Measurements from ENCODE around the gene WDR77. TPM values are rescaled to one million over a fixed set of nuclear protein-coding genes. Genes with fewer than 3 reads are reported as not detected.

Gene WDR77
- total and polyA plus RNA-seq, 2 donors (not counting 1 experiment from before 2014, with no cell fraction given) = 40.5 to 85.5 TPM

- Histone ChIP-seq H3K4me1 (ENCODE audit: control insufficient read depth in 2 of 2, insufficient read depth in 2 of 2, low read length in 2 of 2) (no peaks in the 10 kb centered on the region), H3K36me3 (replicated peaks in 1 of 2; ENCODE audit: control extremely low read depth in 1 of 2, control insufficient read depth in 1 of 2, extremely low read depth in 1 of 2, insufficient read depth in 2 of 2, low read length in 1 of 2) (peaks cover 0 to 9% of the 10 kb centered on the region in 2 experiments), H3K4me3 (ENCODE audit: control extremely low read depth in 1 of 5, extremely low read depth in 1 of 5, insufficient read depth in 1 of 5, low read depth in 2 of 5, low read length in 4 of 5) (no peak overlapping the region), H2AFZ (ENCODE audit: insufficient read depth, low read depth, low read length, poor library complexity, severe bottlenecking) (no peak overlapping the region), H3K9me3 (ENCODE audit: control extremely low read depth in 1 of 3, control insufficient read depth in 2 of 3, insufficient read depth in 1 of 3, low read length in 2 of 3) (no peaks in the 10 kb centered on the region), H3K79me2 (ENCODE audit: control insufficient read depth, insufficient read depth, low read length) (no peaks in the 10 kb centered on the region), H4K20me1 (ENCODE audit: control insufficient read depth, insufficient read depth, low read length, poor library complexity, severe bottlenecking) (no peaks in the 10 kb centered on the region), H3K27me3 (replicated peaks in 1 of 4; ENCODE audit: control extremely low read depth in 1 of 4, control insufficient read depth in 3 of 4, insufficient read depth in 4 of 4, low read length in 3 of 4) (no peaks in the 10 kb centered on the region), H3K4me2 (replicated peaks; ENCODE audit: low read depth, low read length, poor library complexity, severe bottlenecking) (no peak overlapping the region), H3K27ac (ENCODE audit: low read length in 2 of 2) (no peak overlapping the region), H3K9ac (ENCODE audit: low read length) (no peak overlapping the region)
- intact Hi-C loops (cut with micrococcal nuclease) = no loop called here
- CTCF ChIA-PET = interaction anchor here (0.7 to 1.1 kb wide), 3 partner anchors 18 to 640 kb away, joined by 3 read pairs; no protein-coding TSS in a partner anchor
- Mint-ChIP-seq H3K4me1 (no peaks in the 10 kb centered on the region), H3K27ac (no peak overlapping the region), H3K9me3 (ENCODE audit: insufficient read depth) (no peaks in the 10 kb centered on the region), H3K27me3 (peaks cover 5% of the 10 kb centered on the region), H3K4me3 (no peak overlapping the region)
- no peak for DNase-seq
- WGBS (ENCODE audit: insufficient coverage) = no CpG with 5 or more reads among the region's 3 CpGs
- POLR2A ChIA-PET = no interaction called here
- no peak for ATAC-seq (ENCODE audit: low read depth)
- TF ChIP-seq EZH2 (IDR thresholded peaks at IDR 0.05; ENCODE audit: borderline replicate concordance, insufficient read depth, low read depth, low read length, poor library complexity, severe bottlenecking) (no peak), CTCF (IDR thresholded peaks at IDR 0.05) (no peak)
These were observed 24.8 kb downstream of the WDR77 start for GRCh38 chr1:111424281-111424680.

GRCh38 chr1:111422546-111423391 is 26.3 kb downstream of the WDR77 start:
- Histone ChIP-seq H3K9ac (ENCODE audit: low read length) (no peak overlapping the region), H3K36me3 (replicated peaks in 1 of 2; ENCODE audit: control extremely low read depth in 1 of 2, control insufficient read depth in 1 of 2, extremely low read depth in 1 of 2, insufficient read depth in 2 of 2, low read length in 1 of 2) (peaks cover 0 to 9% of the 10 kb centered on the region in 2 experiments), H3K4me2 (replicated peaks; ENCODE audit: low read depth, low read length, poor library complexity, severe bottlenecking) (no peak overlapping the region), H2AFZ (ENCODE audit: insufficient read depth, low read depth, low read length, poor library complexity, severe bottlenecking) (no peak overlapping the region), H3K9me3 (ENCODE audit: control extremely low read depth in 1 of 3, control insufficient read depth in 2 of 3, insufficient read depth in 1 of 3, low read length in 2 of 3) (no peaks in the 10 kb centered on the region), H3K27me3 (replicated peaks in 1 of 4; ENCODE audit: control extremely low read depth in 1 of 4, control insufficient read depth in 3 of 4, insufficient read depth in 4 of 4, low read length in 3 of 4) (no peaks in the 10 kb centered on the region), H3K79me2 (ENCODE audit: control insufficient read depth, insufficient read depth, low read length) (no peaks in the 10 kb centered on the region), H4K20me1 (ENCODE audit: control insufficient read depth, insufficient read depth, low read length, poor library complexity, severe bottlenecking) (no peaks in the 10 kb centered on the region), H3K4me1 (ENCODE audit: control insufficient read depth in 2 of 2, insufficient read depth in 2 of 2, low read length in 2 of 2) (no peaks in the 10 kb centered on the region), H3K4me3 (ENCODE audit: control extremely low read depth in 1 of 5, extremely low read depth in 1 of 5, insufficient read depth in 1 of 5, low read depth in 2 of 5, low read length in 4 of 5) (no peak overlapping the region), H3K27ac (ENCODE audit: low read length in 2 of 2) (no peak overlapping the region)
- Mint-ChIP-seq H3K27ac (no peak overlapping the region), H3K4me3 (no peak overlapping the region), H3K9me3 (ENCODE audit: insufficient read depth) (no peaks in the 10 kb centered on the region), H3K4me1 (no peaks in the 10 kb centered on the region), H3K27me3 (peaks cover 5% of the 10 kb centered on the region)
- POLR2A ChIA-PET = no interaction called here
- CTCF ChIA-PET = interaction anchor here (0.6 kb wide), 1 partner anchor 511 kb away, joined by 3 read pairs; no protein-coding TSS in a partner anchor
- no peak for ATAC-seq (ENCODE audit: low read depth)
- DNase-seq = no peak
- no peak for TF ChIP-seq CTCF (IDR thresholded peaks at IDR 0.05)
- TF ChIP-seq EZH2 (IDR thresholded peaks at IDR 0.05; ENCODE audit: borderline replicate concordance, insufficient read depth, low read depth, low read length, poor library complexity, severe bottlenecking) = no peak
- 89% methylated on average over 11 of the region's 13 CpGs for WGBS (ENCODE audit: insufficient coverage)
- intact Hi-C loops (cut with micrococcal nuclease) = no loop called here
